A172 (cell line): ENCODE data around the gene MAPK11. TPM values are rescaled to one million over a fixed set of nuclear protein-coding genes. Genes with fewer than 3 reads are reported as not detected.
A peak's percentile ranks its signal among the peaks of the same experiment; 100 is the strongest.

ENCODE experiments used
- DNase-seq: peaks from one replicate; pipeline ENCODE4 v3.0.0-alpha.2; 2015; ENCODE audit warnings: low spot score
- total RNA-seq: library from RNA; depleted of rRNA; stranded (reverse); fragments of >200 nt; shearing (Covaris generic); gene quantifications from 2 replicates; pipeline ENCODE4 v1.2.3, GENCODE V29; 2014; rRNA removed

The MAPK11 gene
- 13.4 and 15.4 TPM in 2 replicates for total RNA-seq

GRCh38 chr22:50269970-50270665, at the start of gene MAPK11:
TSS of gene MAPK11 (minus strand) at chr22:50270380. CDS start at chr22:50270292, 88 bp downstream.
- DNase-seq: no peak

- DNase-seq: no peak
Observed at GRCh38 chr22:50319503-50319951, 49.3 kb upstream of the MAPK11 start.

DNA sequence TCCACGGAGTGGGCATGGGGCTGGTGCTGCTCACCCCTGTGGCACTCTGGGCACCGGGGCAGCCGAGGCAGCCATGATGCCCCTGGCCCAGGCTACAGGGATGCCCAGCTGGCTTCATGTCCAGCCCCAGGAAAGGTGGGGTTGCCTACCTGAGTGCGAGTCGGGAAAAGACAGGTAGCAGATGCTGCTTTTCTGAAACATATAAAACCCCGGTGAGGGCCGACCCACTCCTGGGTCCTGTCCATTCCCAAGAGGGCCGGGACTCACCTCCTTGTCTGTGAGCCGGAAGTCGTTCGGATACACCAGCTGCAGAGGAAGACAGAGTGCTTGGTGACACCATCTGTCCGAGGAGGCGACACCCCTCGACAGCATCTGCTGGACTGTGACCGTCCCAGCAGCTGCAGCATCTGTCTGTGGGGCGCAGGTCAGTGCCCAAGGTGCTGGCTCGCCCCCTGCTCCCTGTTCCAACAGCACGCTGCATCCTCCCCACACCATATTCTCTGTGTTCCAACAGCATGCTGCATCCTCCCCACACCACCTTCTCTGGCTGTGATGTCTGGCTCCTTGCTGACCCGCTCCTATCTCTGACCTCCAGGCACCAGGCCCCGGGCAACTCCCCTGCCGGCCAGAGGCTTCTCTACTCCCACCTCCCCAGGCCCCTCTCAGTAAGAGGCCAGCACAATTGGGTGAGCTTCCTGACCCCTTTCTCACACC, 48.7 kb upstream of the MAPK11 start:
- no peak for DNase-seq

- DNase-seq: no peak
Observed at GRCh38 chr22:50318356-50318697, 48.1 kb upstream of the MAPK11 start.

DNA sequence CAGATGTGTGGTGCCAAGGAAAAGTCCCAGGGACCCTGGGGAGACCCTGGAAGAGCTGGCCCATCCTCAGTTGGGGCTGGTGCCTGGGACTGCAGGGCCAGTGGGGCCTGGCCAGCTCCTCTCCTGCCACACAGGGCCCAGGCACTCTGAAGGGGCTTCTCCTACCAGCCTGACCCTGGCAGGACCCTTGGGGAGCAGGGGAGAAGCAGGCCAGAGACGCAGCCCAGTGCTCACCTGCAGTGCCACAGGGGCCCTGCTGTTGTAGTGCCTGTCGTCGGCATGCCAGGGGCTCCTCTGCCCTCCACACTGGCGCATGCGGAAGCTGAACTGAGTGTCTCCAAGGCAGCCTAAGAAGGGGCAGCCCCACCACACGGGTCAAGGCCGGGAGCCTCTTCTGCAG, 47.5 kb upstream of the MAPK11 start:
- no peak for DNase-seq

DNA sequence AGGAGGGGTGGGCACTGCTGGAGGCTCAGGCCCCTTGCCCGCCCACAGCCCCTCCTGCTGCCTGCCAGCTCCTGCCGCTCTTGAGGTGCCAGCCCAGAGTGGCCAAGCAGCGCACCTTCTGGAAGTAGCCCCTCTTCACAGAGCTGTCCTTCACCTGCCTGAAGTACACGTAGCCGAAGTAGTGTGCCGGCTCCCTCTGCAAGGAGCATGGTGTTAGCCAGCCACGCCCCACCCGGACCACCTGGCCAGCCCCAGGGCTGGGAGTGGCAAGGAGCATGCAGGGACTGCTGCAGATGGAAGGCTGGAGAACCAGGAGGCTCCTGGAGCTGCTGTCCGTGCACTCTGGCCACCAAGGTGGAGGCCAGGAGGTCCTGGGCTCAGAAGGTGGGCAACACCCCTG, 47.0 kb upstream of the MAPK11 start:
- DNase-seq: no peak

DNA sequence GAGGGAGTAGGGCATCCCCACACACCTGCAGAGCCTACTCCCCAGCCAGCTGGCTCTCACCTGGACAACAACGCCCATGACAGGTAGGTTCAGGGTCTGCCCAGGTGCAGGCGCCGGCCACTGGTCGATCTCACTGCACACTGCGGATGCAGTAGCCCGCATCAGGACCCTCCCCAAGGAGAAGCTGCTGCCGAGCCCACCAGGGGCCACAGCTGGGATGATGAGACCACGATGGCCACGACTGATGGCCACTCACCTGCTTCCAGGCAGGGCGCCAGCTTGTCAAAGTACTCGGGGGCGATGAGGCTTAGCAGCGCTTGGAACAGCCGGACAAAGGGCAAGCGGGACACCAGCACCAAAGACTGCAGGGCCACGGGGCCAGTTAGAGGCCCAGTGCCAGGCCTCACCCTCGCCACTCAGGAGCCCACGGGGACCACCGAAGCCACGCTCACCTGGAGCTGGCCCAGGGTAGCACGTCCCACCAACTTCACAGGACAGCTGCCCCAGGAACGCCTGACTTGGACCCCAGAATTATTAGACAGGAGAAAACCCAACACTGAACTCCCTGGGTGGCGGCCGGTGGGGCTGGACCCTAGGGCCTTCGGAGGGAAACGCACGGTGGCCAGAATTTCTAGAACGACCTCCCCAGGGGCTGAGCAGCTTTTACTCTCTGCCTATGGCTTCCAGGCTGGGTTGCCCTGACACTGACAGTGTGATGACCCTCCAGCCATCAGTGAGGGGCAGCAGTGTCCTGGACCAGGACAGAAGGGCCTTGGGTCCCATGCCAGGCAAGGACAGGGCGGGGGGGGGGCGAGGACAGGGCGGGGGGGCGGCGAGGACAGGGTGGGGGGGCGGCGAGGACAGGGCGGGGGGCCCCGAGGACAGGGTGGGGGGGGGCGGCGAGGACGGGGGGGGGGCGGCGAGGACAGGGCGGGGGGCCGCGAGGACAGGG, 46.2 kb upstream of the MAPK11 start:
- DNase-seq: no peak

- no peak for DNase-seq
Observed at GRCh38 chr22:50315289-50316113, 45.3 kb upstream of the MAPK11 start.

DNA sequence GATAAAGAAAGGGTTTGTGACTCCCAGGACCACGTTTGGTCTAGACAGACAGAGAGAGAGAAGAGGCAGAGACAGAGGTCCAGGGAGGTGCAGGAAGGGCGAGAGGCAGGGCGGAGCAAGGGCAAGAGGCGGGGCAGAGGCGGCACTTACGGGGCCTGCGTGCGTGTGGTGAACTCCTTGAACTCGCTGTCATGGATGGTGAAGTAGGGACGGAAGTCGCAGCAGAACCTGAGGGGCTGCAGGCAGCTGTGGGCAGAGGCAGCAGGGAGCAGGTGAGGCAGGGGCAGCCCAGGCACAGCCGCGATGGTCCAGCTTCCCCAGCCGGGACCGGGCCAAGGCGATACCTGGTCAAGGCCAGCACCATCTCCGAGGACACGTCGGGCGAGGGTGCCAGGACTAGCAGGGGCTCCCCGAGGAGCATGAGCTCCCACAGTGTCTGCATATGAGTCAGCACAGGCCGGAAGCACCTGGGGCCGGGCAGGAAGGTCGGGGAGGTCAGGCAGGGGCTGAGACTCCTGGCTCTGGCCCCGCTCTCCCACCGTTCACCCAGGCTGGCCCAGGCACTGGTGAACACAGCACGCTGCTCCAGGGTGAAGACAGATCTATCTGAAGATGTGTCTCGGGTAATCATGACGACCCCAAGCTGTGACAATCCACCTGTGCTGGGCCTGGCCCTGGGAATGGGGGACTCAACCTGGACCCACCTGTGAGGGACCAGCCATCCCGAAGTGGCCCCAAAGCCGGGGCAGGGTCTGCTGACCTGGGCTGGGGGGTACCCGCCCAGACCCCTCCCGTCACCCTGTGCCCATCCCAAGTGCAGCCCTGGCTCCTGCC, 44.5 kb upstream of the MAPK11 start:
- DNase-seq: no peak

GRCh38 chr22:50314081-50314454, 43.9 kb upstream of the MAPK11 start:
- no peak for DNase-seq

DNA sequence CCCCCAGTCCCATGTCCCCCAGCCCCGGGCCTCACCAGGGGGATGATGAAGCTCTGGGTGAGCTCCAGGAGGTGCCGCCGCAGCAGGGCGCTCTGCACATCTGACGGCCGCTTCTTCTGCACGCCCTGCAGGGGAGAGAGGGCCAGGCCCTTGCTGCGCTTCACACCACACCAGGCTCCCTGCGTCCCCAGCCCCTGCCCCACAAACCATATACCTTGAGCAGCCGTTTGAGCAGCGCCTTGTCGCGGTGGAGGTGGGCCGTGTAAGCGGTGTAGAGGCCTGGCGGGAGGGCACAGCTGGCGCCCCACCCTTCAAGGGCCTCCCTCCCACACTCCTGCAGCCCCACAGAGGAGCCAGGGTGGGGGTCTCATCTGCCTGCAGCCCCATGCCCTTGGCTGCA, 43.4 kb upstream of the MAPK11 start:
- DNase-seq: no peak

- no peak for DNase-seq
Observed at GRCh38 chr22:50313021-50313420, 42.8 kb upstream of the MAPK11 start.

- no peak for DNase-seq
Observed at GRCh38 chr22:50312371-50312770, 42.2 kb upstream of the MAPK11 start.

DNA sequence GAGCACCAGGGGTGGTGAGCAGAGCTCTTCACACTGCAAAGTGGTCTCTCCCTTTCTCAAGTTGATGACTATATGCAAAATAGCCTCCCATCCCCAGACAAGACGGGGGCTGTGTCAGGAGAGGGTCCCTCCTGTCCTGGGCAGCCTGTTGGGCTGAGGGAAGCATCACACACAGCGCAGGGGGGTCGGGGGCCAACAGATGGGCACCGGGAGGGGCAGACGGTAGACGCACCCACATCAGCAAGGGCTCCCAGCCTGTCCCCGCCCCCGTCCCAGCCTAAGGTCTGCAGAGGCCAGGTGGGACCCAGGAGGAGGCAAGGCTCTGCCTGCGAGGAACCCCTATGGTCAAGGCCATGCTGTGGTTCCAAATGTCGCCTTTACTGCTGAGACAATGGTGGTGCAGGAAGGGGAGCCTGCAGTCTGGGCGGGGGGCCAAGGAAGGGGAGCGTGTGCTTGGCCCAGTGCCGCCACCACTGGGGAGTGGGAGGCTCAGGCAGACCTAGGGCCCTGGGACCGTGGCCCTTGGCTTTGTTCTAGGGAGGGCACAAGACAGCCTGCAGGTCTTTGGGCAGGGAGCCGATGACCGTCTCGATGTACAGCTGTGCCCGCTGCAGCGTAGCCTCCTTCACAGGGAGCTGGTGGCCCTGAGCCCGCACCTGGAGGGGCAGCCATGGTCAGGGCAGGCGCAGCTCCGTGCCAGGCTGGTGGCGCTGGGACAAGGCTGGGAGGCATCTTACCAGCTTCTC, 41.6 kb upstream of the MAPK11 start:
- DNase-seq: no peak

GRCh38 chr22:50310949-50311444, 40.8 kb upstream of the MAPK11 start:
- DNase-seq: no peak

- DNase-seq: no peak
Observed at GRCh38 chr22:50310031-50310722, 40.0 kb upstream of the MAPK11 start.

DNA sequence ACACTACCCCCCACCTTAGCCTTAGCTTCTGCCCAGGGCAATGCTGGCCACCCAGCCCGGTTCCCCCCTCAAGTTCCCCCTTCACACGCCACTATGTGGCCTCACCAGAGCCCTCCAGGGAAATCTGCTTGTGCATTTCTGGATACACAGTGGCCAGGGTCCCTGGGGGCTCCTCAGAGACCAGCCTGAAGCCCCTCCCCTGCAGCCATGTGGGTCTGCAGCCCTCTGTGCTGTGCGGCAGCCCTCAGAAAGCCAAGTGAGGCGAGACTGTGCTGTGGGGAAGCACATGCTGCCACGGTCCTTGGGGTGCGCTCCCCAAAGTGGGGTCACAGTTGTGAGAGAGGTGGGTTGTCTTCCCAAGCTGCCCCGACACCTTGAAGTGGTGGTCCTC, 39.4 kb upstream of the MAPK11 start:
- no peak for DNase-seq

- DNase-seq: no peak
Observed at GRCh38 chr22:50308986-50309600, 38.9 kb upstream of the MAPK11 start.

DNA sequence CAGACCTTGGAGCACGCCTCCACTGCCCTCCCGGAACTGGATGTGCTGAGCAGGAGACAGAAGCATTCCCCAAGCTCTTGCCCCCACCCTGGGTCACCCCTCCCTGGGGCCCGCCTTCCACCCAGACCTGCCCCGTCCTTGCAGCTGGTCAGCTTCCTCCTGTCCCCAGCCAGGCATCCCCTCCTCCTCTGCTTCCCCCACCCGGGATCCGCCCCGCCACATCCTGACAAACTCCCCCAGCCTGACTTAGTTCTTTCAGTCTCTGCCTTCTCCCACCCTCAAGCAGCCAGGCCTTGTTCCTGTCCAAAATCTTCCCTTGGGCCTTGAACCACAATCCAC, 38.4 kb upstream of the MAPK11 start:
- peak; percentile 77 for DNase-seq
